Loucy (cell line): ENCODE results near the gene SLFN12.

ENCODE experiments used
- EZH2phosphoT487 ChIP-seq: fragments of 200-600 bp; IDR thresholded peaks from 2 replicates; pipeline ENCODE4 v1.6.1; 2018; ENCODE audit warnings: antibody characterized with exemption, mild to moderate bottlenecking, moderate library complexity, borderline replicate concordance
- TF ChIP-seq, protein P1 (sequence below): fragments of 200-600 bp; sonication (generic); conservative IDR thresholded peaks from 2 replicates; pipeline ENCODE4 v1.5.1; 2014; ENCODE audit warnings: mild to moderate bottlenecking, antibody characterized with exemption, low read length

DNA sequence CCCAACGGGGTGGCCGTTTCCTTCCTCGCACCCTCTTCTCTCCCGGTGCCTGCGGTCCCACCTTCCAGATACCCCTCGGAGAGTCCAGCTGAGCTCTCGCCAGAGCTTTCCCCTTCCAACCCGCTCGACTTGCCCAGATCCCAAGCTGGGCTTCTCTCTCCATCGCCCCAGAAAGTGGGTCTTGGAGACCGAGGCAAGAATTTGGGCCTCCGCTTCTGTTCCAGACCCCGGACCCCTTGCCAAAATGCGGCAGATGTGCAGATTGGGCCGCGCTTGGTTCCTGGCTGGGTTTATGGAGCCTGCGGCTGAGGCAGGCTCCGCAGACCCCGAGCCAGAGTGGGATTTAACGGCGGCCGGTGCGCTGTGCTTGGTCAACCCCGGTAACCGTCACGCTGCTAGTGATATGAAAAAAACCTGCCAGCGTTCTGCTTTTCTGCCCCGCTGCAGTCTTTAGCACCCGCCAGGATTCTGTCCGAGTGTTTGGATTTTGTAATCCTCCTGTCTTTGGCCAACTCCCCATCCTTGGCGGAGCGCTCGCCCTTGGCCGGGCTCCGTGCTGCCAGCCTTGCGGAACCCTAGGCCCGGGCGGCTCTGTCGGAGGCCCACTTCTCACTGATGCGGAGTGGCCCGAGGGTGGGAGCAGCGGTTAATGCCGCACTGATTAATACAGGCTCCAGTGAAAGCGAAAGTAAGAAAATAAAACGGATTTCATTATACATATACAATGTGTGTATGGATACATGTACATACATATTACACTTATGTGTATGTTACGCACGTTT lies 58.1 kb downstream of the SLFN12 start:
- TF ChIP-seq, protein P1, sequence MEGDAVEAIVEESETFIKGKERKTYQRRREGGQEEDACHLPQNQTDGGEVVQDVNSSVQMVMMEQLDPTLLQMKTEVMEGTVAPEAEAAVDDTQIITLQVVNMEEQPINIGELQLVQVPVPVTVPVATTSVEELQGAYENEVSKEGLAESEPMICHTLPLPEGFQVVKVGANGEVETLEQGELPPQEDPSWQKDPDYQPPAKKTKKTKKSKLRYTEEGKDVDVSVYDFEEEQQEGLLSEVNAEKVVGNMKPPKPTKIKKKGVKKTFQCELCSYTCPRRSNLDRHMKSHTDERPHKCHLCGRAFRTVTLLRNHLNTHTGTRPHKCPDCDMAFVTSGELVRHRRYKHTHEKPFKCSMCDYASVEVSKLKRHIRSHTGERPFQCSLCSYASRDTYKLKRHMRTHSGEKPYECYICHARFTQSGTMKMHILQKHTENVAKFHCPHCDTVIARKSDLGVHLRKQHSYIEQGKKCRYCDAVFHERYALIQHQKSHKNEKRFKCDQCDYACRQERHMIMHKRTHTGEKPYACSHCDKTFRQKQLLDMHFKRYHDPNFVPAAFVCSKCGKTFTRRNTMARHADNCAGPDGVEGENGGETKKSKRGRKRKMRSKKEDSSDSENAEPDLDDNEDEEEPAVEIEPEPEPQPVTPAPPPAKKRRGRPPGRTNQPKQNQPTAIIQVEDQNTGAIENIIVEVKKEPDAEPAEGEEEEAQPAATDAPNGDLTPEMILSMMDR = no peak
- no peak for TF ChIP-seq EZH2phosphoT487
